EL (cell line): Measurements from ENCODE around the gene TMCC3.
"Not testable (repeated sequence)": the region's sequence is repeated elsewhere in the genome, so short reads cannot be mapped to it uniquely, and the experiment has no call there.

Experiments
- DNase-seq: peaks from one replicate; pipeline ENCODE4 v3.0.0-alpha.2; 2016

Gene TMCC3

DNA sequence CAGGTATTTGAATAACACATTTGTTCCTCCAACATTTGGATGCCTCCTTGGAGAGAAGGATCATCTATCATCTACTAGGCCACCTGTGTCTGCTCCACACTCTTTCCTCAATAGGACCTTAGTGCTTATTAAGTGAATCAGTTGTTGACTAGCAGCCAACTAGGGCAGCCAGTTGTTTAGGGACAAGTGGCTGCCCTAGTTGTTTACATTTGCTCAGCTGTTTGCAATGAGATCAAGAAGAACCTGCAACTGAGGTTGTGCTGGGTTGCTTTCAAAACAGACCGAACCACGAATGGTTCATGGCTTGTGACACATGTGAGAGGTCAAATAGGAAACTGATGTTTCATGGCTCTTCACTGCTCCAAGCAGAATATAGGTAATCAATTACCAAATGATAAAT, 53.8 kb downstream of the TMCC3 start:
- DNase-seq = no peak

DNA sequence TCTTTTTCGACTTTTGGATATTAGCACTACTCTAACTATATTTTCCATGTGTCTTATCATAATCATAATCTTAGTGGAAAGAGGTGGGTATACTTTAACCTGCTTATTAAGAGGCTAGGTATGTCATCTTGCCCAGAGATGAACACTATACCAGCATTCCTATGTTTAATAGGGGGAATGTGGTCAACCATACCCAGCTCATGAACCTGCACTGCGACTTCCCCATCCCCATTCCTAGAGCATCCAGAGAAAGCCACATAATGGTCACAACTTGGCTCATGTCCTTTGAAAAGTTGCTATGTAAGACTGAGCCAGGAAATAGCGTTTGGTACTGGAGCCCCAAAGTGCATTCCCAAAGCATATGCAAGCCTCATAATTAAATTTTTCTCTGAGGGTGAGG, 55.2 kb downstream of the TMCC3 start:
- DNase-seq = peak; percentile 36

DNA sequence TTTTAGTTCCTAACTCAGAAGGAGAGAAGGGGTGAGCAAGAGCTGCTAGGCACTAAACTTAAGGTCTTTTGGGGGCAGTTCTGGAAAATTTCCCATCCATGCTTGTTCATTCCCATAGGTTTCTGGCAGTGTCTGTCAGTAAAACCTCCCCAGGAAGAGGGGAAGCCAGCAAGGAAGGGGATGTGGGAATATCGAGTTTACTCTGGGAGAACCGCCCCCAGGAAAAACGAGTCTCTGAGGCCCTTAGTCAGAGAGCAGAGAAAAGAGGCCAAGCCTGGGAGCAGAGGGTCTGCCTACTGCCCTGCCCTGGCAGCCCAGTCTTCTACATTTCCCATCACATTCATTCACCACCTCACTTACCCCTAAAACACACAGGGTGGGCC, 55.9 kb downstream of the TMCC3 start:
- peak; percentile 6 for DNase-seq

- no peak for DNase-seq
Observed at GRCh38 chr12:94593822-94594442, 56.4 kb downstream of the TMCC3 start.

- not testable (repeated sequence) for DNase-seq
Observed at GRCh38 chr12:94592723-94593122, 57.6 kb downstream of the TMCC3 start.

DNA sequence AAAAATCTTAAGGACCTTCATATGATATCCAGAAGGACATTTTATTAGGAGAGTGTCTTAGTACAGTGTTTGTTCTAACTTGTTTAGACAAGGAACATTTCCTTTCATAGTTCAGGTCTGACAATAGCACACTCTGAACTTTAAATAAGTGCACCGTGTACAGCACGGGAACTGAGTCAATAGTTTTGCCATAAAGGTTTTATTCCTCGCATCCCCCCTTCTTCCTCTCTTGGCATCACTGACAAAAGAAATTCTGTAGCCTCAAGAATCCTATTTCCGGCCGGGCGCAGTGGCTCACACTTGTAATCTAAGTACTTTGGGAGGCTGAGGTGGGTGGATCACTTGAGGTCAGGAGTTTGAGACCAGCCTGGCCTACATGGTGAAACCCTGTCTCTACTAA, 58.3 kb downstream of the TMCC3 start:
- no peak for DNase-seq

GRCh38 chr12:94590428-94590827, 59.9 kb downstream of the TMCC3 start:
- no peak for DNase-seq

DNA sequence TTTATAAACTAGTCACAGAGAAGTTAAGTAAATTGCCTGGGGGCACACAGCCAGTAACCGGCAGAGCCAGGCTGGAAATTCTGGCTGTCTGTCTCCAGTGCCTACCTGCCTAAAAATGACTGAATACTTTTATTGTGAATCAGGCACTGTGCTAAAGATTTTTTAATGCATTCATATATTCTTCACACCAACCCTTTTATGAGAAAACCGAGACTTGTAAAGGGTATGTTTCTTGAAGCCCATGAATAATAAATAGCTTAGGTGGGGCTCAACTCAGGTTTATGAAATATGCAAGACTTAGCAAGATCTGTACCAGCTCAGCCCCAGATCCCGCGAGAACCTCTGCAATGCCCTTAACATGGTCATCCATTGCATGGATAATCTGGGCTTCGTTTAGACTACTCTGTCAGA, 60.8 kb downstream of the TMCC3 start:
- DNase-seq = no peak

GRCh38 chr12:94588346-94588745, 62.0 kb downstream of the TMCC3 start:
- no peak for DNase-seq

DNA sequence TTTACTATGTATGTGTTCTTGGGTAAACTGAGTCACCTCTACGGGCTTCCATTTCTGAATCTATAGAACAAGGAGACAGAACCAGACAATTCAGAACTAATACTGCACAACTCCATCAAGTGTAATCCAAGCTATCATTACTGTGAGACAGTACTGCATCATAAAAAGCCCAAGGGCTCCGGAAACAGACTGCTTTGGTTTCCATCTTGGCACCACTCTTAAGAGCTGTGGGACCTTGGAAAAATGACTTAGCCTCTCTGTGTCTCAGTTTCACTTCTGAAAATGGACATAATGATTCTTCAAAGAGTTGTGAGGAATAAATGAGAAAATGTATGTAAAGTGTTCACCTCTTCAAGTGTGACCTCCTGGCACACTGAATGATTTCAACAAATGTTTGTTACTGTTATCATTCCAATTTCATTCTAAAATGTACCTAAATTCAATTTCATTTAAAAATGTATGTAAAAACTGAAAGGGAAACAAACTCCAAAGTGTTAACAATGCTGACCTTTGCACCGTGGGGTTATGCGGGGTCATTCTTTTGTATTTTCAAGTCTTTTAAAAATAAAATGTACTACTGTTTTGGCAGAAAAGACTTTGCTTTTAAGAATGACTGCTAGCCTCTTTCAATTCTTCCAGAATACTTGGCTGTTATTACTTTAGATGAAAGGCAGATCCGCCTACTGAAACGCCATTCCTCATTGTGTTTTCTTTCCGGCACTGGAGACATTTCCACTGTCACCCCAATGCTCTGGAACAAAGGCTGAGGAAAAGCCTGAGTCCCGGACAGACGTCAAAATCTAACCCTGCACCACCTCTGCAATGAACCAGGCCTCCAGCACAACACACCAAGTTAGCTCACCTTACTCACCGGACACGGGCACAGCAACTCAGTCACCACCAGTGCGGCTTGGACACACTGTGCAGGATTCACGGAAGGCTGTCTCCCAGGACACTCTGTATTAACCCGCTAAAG, 62.8 kb downstream of the TMCC3 start:
- no peak for DNase-seq

GRCh38 chr12:94586589-94587259, 63.6 kb downstream of the TMCC3 start:
- DNase-seq = peak; percentile 9

GRCh38 chr12:94585626-94586025, 64.7 kb downstream of the TMCC3 start:
- DNase-seq = no peak

GRCh38 chr12:94584377-94584776, 66.0 kb downstream of the TMCC3 start:
- no peak for DNase-seq

DNA sequence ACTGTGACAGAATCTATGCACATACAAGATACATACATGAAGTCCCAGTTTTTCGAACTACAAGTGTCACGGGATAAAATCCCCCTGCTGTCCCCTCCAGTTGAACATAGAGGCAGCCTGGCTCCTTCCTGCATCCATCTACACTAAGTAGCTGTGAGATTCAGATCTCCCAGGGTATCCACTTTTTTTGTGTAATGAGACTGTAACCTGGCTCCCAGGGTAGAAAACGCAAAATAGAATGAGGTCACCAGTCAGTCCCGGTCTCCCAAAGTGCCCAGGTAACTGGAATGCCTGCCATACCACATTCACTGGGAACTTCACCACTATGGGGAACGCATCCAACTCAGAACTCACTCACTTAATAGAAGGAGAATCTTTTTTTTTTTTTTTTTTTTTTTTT, 67.8 kb downstream of the TMCC3 start:
- DNase-seq = no peak

DNA sequence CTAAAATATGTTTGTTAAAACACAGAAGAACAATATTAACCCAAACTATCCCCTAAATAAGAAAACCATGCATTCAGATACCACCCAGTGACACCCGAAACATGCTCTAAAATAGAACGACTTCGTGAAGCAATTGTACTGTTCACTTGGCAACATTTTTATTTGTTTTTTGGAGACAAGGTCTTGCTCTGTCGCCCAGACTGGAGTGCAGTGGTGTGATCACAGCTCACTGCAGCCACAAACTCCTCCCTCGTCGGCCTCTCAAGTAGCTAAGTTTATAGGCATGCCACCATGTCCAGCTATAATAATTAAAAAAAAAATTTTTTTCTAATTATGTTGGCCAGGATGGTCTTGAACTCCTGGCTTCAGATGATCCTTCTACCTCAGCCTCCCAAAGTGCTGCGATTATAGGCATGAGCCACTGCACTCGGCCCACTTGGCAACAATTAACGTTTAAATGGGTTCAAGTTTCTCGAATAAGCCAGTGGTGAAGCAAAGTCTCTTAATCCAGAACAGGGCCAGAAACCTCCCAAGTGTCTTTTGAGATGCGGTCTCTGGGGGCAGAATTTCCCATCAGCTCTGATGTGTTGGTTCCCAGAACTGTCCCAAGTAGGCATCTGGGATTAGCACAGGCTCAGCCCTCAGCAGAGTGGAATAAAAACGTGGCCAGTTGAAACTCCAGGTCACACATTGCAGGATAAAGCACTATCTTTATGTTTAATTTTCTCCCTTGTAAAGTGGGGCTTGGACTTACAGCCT, 74.5 kb downstream of the TMCC3 start:
- no peak for DNase-seq

DNA sequence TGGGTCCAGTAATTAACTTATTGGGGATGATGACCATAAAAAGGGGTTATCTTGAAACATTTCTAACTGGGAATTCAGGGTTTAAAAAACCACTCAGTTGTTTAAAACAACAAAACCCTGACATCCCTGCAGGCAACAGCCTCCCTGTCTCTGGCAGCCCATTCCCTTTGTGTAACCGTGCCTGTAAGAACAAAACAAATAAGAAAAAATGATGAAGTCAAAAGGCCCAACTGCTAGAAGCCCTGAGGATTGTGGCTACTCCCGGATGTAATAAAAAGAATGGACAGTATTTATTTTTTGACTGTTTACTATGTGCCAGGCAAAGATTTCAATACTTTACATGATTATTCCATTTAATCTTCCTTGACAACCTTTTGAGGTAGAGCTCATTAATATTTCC, 75.3 kb downstream of the TMCC3 start:
- no peak for DNase-seq

GRCh38 chr12:94571556-94571955, 78.8 kb downstream of the TMCC3 start:
- peak; percentile 64 for DNase-seq

- DNase-seq = peak; percentile 60
Observed at GRCh38 chr12:94570161-94570560, 80.2 kb downstream of the TMCC3 start.

DNA sequence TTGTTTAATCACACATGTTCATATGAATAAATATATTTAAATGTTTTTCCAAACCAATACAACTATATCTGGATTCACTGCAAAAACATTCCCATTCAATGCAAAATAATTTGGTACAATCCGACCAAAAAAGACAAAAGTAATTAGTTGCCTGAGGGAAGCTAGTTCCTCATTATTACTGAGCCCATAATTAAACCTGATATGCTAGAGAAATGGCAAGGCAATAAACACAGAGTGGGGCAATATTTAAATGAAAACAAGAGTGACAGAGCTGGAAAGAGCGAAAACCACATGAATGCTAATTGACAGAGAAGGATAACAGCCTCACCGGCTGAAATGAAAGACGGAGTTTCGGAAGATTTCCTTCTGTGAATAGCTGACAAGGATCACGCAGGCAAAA, 82.6 kb downstream of the TMCC3 start:
- no peak for DNase-seq

GRCh38 chr12:94566345-94566744, 84.0 kb downstream of the TMCC3 start:
- DNase-seq = no peak

DNA sequence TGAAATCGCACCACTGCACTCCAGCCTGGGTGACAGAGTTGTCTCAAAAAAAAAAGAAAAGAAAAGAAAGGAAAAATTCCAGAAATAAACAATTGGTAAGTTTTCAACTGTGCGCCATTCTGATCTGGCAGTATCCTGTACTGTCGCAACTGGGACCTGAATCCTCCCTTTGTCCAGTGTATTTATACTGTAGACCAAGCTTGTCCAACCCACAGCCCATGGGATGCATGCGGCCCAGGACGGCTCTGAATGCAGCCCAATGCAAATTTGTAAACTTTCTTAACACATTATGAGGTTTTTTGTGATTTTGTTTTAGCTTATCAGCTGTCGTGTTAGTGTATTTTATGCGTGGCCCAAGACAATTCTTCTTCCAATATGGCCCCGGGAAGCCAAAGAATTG, 84.7 kb downstream of the TMCC3 start:
- no peak for DNase-seq

DNA sequence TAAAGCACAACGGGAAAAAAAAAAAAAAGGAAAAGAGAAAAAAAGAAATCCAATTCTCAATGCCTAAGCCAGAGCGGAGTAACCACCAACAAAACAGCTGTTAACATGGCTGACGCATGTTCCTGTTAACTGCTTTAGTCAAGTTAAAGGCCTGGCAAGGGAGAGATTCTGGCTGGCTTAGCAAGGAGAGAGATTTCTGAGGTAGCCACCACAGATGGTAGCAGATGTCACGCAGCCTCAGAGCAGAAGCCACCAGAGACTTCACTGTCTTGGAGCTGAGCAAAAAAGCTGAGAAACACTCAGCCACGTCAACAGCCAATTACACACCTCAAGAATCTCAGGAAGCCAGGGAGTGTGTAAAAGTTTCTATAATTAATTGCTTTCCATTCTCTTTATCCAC, 87.1 kb downstream of the TMCC3 start:
- DNase-seq = no peak

GRCh38 chr12:94561943-94562411, 88.4 kb downstream of the TMCC3 start:
- DNase-seq = peak; percentile 42
